ENCODE measurements around the gene NPAS3.

GRCh38 chr14:33454022-33454595 is 515.4 kb downstream of the NPAS3 start:
- TF ChIP-seq POLR2A (IDR thresholded peaks at IDR 0.05; ENCODE audit: low read length) (no peak), GATA1 (IDR thresholded peaks at IDR 0.05; ENCODE audit: low read depth, low read length) (no peak)

Measured in erythroblast (primary cell).